RWPE2 (cell line): ENCODE measurements around the gene CLBA1.
"Not testable (repeated sequence)": the region's sequence is repeated elsewhere in the genome, so short reads cannot be mapped to it uniquely, and the experiment has no call there.

Experiments used
- ATAC-seq: fragments of 200-7000 bp; cut with Tn5 transposase; 3 replicates; pipeline ENCODE4 v1.9.1; 2021; ENCODE audit warnings: low read depth
- DNase-seq: peaks from one replicate; pipeline ENCODE4 v3.0.0-alpha.2; 2020; ENCODE audit warnings: low spot score
- H3K27ac ChIP-seq: fragments of 450-650 bp; 2 replicates; pipeline ENCODE4 v1.5.1; 2017; ENCODE audit warnings: mild to moderate bottlenecking; ENCODE audit not compliant: poor library complexity, severe bottlenecking
- H3K27me3 ChIP-seq: fragments of 250-450 bp; sonication (Bioruptor Pico); 2 replicates; pipeline ENCODE4 v1.5.1; 2021; ENCODE audit warnings: mild to moderate bottlenecking, moderate library complexity; ENCODE audit not compliant: insufficient read depth, poor library complexity, severe bottlenecking
- H3K36me3 ChIP-seq: fragments of 250-450 bp; sonication (Bioruptor Pico); 2 replicates; pipeline ENCODE4 v1.5.1; 2020; ENCODE audit warnings: low read depth, mild to moderate bottlenecking, moderate library complexity
- H3K4me1 ChIP-seq: fragments of 250-450 bp; sonication (Bioruptor Pico); 2 replicates; pipeline ENCODE4 v1.5.1; 2021; ENCODE audit warnings: mild to moderate bottlenecking, moderate library complexity; ENCODE audit not compliant: insufficient read depth, poor library complexity, severe bottlenecking
- H3K4me3 ChIP-seq: fragments of 250-450 bp; sonication (Bioruptor Pico); 2 replicates; pipeline ENCODE4 v1.5.1; 2021; ENCODE audit warnings: mild to moderate bottlenecking, moderate library complexity; ENCODE audit not compliant: severe bottlenecking
- H3K9me3 ChIP-seq: fragments of 250-450 bp; sonication (Bioruptor Pico); 2 replicates; pipeline ENCODE4 v1.5.1; 2021; ENCODE audit warnings: mild to moderate bottlenecking, moderate library complexity; ENCODE audit not compliant: severe bottlenecking
- CTCF ChIP-seq: fragments of 450-650 bp; IDR thresholded peaks from one replicate; pipeline ENCODE4 v1.5.1; 2017; ENCODE audit warnings: mild to moderate bottlenecking, moderate library complexity; ENCODE audit not compliant: poor library complexity, severe bottlenecking

Gene CLBA1

GRCh38 chr14:105026802-105027563 lies 41.4 kb downstream of the CLBA1 start:
- no peak for DNase-seq
- Histone ChIP-seq H3K27me3 (no peaks in the 10 kb centered on the region), H3K4me1 (peaks cover 73% of the 10 kb centered on the region), H3K36me3 (peaks cover 5% of the 10 kb centered on the region; the same call in 1 of the 2 replicates), H3K9me3 (no peaks in the 10 kb centered on the region), H3K27ac (peak overlapping the region; percentile 100), H3K4me3 (no peak overlapping the region)
- ATAC-seq, result no peak
- no peak for TF ChIP-seq CTCF

GRCh38 chr14:105027718-105028117 lies 42.1 kb downstream of the CLBA1 start:
- H3K4me3 ChIP-seq, H3K36me3 ChIP-seq, ATAC-seq, H3K9me3 ChIP-seq, DNase-seq, H3K27me3 ChIP-seq: not testable (repeated sequence)
- peaks cover 67% of the 10 kb centered on the region for H3K4me1 ChIP-seq
- H3K27ac ChIP-seq, result peak overlapping the region; percentile 100

GRCh38 chr14:105028251-105028927 lies 42.8 kb downstream of the CLBA1 start:
- Histone ChIP-seq H3K36me3 (no peaks in the 10 kb centered on the region; the same call in 1 of the 2 replicates), H3K27me3 (no peaks in the 10 kb centered on the region), H3K27ac (peak overlapping the region; percentile 100), H3K4me1 (peaks cover 60% of the 10 kb centered on the region), H3K4me3 (no peak overlapping the region), H3K9me3 (no peaks in the 10 kb centered on the region)
- no peak for TF ChIP-seq CTCF
- DNase-seq (no peak), ATAC-seq (peak; percentile 42)

- no peak for ATAC-seq
- Histone ChIP-seq H3K36me3 (no peaks in the 10 kb centered on the region), H3K4me1 (peaks cover 50% of the 10 kb centered on the region), H3K4me3 (no peak overlapping the region), H3K9me3 (no peaks in the 10 kb centered on the region), H3K27me3 (no peaks in the 10 kb centered on the region), H3K27ac (peak overlapping the region; percentile 100)
- no peak for DNase-seq
- no peak for TF ChIP-seq CTCF
Observed at GRCh38 chr14:105029402-105029801, 43.8 kb downstream of the CLBA1 start.

- no peak for DNase-seq
- no peaks in the 10 kb centered on the region for H3K9me3 ChIP-seq
- ATAC-seq, result no peak
Observed at GRCh38 chr14:105030194-105030593, 44.6 kb downstream of the CLBA1 start.

More at GRCh38 chr14:105030194-105030593, 44.6 kb downstream of the CLBA1 start:
- Histone ChIP-seq H3K27me3 (no peaks in the 10 kb centered on the region), H3K4me1 (peaks cover 42% of the 10 kb centered on the region), H3K27ac (peak overlapping the region; percentile 100), H3K36me3 (no peaks in the 10 kb centered on the region), H3K4me3 (no peak overlapping the region)
- TF ChIP-seq CTCF, result no peak
